Neuronal stem cell (in vitro differentiated cells): ENCODE results near the gene PRDX6.

ENCODE experiments used
- DNase-seq: peaks from one replicate; pipeline ENCODE4 v3.0.0-alpha.2; 2013; ENCODE audit warnings: low spot score
- H2AFZ ChIP-seq: one replicate; pipeline ENCODE4 v1.6.1; 2013; ENCODE audit warnings: mild to moderate bottlenecking, low read length, inconsistent platforms
- H2AK5ac ChIP-seq: 2 replicates; pipeline ENCODE4 v1.6.1; 2013; ENCODE audit warnings: low read depth, mild to moderate bottlenecking, inconsistent platforms, low read length, moderate library complexity, mixed read lengths
- H2BK120ac ChIP-seq: 2 replicates; pipeline ENCODE4 v1.6.1; 2013; ENCODE audit warnings: low read depth, mild to moderate bottlenecking, inconsistent platforms, low read length, moderate library complexity, mixed read lengths
- H2BK12ac ChIP-seq: one replicate; pipeline ENCODE4 v1.6.1; 2013; ENCODE audit warnings: low read length, inconsistent platforms
- H2BK15ac ChIP-seq: 2 replicates; pipeline ENCODE4 v1.6.1; 2013; ENCODE audit warnings: mild to moderate bottlenecking, low read length, inconsistent platforms, mixed read lengths
- H2BK5ac ChIP-seq: one replicate; pipeline ENCODE4 v1.6.1; 2013; ENCODE audit warnings: inconsistent platforms, mild to moderate bottlenecking, low read length, moderate library complexity
- H3K14ac ChIP-seq: one replicate; pipeline ENCODE4 v1.6.1; 2013; ENCODE audit warnings: low read length, inconsistent platforms
- H3K18ac ChIP-seq: 2 replicates; pipeline ENCODE4 v1.6.1; 2013; ENCODE audit warnings: low read length, inconsistent platforms
- H3K23ac ChIP-seq: 2 replicates; pipeline ENCODE4 v1.6.1; 2013; ENCODE audit warnings: low read depth, mild to moderate bottlenecking, mixed read lengths, low read length, inconsistent platforms; ENCODE audit not compliant: poor library complexity
- H3K27ac ChIP-seq: replicated peaks from 3 replicates; pipeline ENCODE4 v1.5.1; 2013; ENCODE audit warnings: low read length, inconsistent platforms
- H3K27me3 ChIP-seq, 3 experiments: 2 replicates each; pipeline ENCODE4 v1.6.1; 2013; ENCODE audit warnings: low read length in 3 of 3, mild to moderate bottlenecking in 2 of 3, inconsistent platforms in 1 of 3, low read depth in 1 of 3, mixed read lengths in 1 of 3, moderate library complexity in 1 of 3; ENCODE audit not compliant: control insufficient read depth in 3 of 3, insufficient read depth in 3 of 3
- H3K36me3 ChIP-seq, 2 donors: replicated peaks in 1 of 2; 2 replicates each; pipeline ENCODE4 v1.6.1; 2013; ENCODE audit warnings: low read length in 2 of 2; ENCODE audit not compliant: control insufficient read depth in 2 of 2, insufficient read depth in 2 of 2
- H3K4ac ChIP-seq: 2 replicates; pipeline ENCODE4 v1.6.1; 2013; ENCODE audit warnings: inconsistent platforms, mild to moderate bottlenecking, low read length, moderate library complexity
- H3K4me1 ChIP-seq, 2 donors: 1 replicate in 1 of 2; 2 replicates in 1 of 2; pipeline ENCODE4 v1.6.1; 2013; ENCODE audit warnings: low read length in 2 of 2, low read depth in 1 of 2; ENCODE audit not compliant: control insufficient read depth in 2 of 2, insufficient read depth in 1 of 2
- H3K4me2 ChIP-seq: one replicate; pipeline ENCODE4 v1.6.1; 2013; ENCODE audit warnings: mild to moderate bottlenecking, low read length, inconsistent platforms; ENCODE audit not compliant: insufficient read depth, poor library complexity, severe bottlenecking
- H3K4me3 ChIP-seq, 2 donors: 2 replicates each; pipeline ENCODE4 v1.5.1; 2013; ENCODE audit warnings: low read length in 2 of 2, mild to moderate bottlenecking in 2 of 2, inconsistent platforms in 1 of 2, moderate library complexity in 1 of 2
- H3K79me1 ChIP-seq: one replicate; pipeline ENCODE4 v1.6.1; 2013; ENCODE audit warnings: low read depth, mild to moderate bottlenecking, inconsistent platforms, low read length, moderate library complexity
- H3K9ac ChIP-seq: one replicate; pipeline ENCODE4 v1.6.1; 2013; ENCODE audit warnings: mild to moderate bottlenecking, low read depth, low read length, inconsistent platforms; ENCODE audit not compliant: poor library complexity
- H3K9me3 ChIP-seq, 2 donors: replicated peaks in 1 of 2; 2 replicates each; pipeline versions ENCODE3 to v1.6.1; 2013; ENCODE audit warnings: low read length in 2 of 2, mild to moderate bottlenecking in 2 of 2, inconsistent platforms in 1 of 2, low read depth in 1 of 2, mixed read lengths in 1 of 2, moderate library complexity in 1 of 2; ENCODE audit not compliant: control insufficient read depth in 2 of 2, insufficient read depth in 1 of 2
- H4K8ac ChIP-seq: one replicate; pipeline ENCODE4 v1.6.1; 2013; ENCODE audit warnings: low read depth, mild to moderate bottlenecking, inconsistent platforms, low read length, moderate library complexity
- H4K91ac ChIP-seq: one replicate; pipeline ENCODE4 v1.6.1; 2013; ENCODE audit warnings: low read length, low read depth, mild to moderate bottlenecking, inconsistent platforms; ENCODE audit not compliant: poor library complexity
- WGBS, 2 donors: extraction: QIAGEN DNeasy Blood & Tissue Kit; methylation state at CpG; one replicate each; pipeline ENCODE4 v1.1.7; 2013; ENCODE audit warnings: missing lambda C conversion rate in 2 of 2, mixed read lengths in 1 of 2; ENCODE audit not compliant: insufficient read length in 2 of 2, insufficient replicate concordance in 1 of 2; ENCODE audit errors: extremely low coverage in 2 of 2; 5-methylcytosine and 5-hydroxymethylcytosine counted together

Gene PRDX6

GRCh38 chr1:173431304-173432045, 45.7 kb upstream of the PRDX6 start:
- Histone ChIP-seq H3K9ac (no peak overlapping the region), H4K91ac (no peak overlapping the region), H3K4me3 (no peak overlapping the region), H2AFZ (peak overlapping the region; percentile 85), H3K4me1 (peaks cover 6 to 13% of the 10 kb centered on the region in 2 donors), H3K14ac (no peak overlapping the region), H3K9me3 (no peaks in the 10 kb centered on the region), H3K23ac (no peak overlapping the region), H3K4ac (no peak overlapping the region), H4K8ac (no peak overlapping the region), H3K4me2 (no peak overlapping the region), H2BK12ac (no peak overlapping the region), H3K18ac (no peak overlapping the region), H2BK15ac (no peak overlapping the region), H2AK5ac (no peak overlapping the region), H3K27ac (no peak overlapping the region), H3K27me3 (no peaks in the 10 kb centered on the region), H3K79me1 (no peaks in the 10 kb centered on the region), H2BK120ac (no peak overlapping the region), H2BK5ac (no peak overlapping the region), H3K36me3 (no peaks in the 10 kb centered on the region)
- peak; percentile 93 for DNase-seq
- no CpG with 5 or more reads among the region's 6 CpGs for WGBS, 2 donors

- no peaks in the 10 kb centered on the region for H3K79me1 ChIP-seq
- no peak overlapping the region for H3K23ac ChIP-seq
- H2BK15ac ChIP-seq, result no peak overlapping the region
- no peak overlapping the region for H2AK5ac ChIP-seq
- H3K18ac ChIP-seq, result no peak overlapping the region
- H4K91ac ChIP-seq, result no peak overlapping the region
- H3K4me2 ChIP-seq, result no peak overlapping the region
- H2BK120ac ChIP-seq, result no peak overlapping the region
- H4K8ac ChIP-seq, result no peak overlapping the region
- no peak overlapping the region for H3K14ac ChIP-seq
- H3K4me3 ChIP-seq, result no peak overlapping the region
- no peak overlapping the region for H3K9ac ChIP-seq
- H3K9me3 ChIP-seq, result no peaks in the 10 kb centered on the region
- H3K4me1 ChIP-seq, result peaks cover 6 to 13% of the 10 kb centered on the region in 2 donors
- H2BK12ac ChIP-seq, result no peak overlapping the region
- no peak overlapping the region for H3K4ac ChIP-seq
- H2AFZ ChIP-seq, result no peak overlapping the region
- no peak for DNase-seq
- H3K27me3 ChIP-seq, result no peaks in the 10 kb centered on the region
- WGBS, 2 donors, result no CpG with 5 or more reads among the region's 2 CpGs
- no peaks in the 10 kb centered on the region for H3K36me3 ChIP-seq
- H2BK5ac ChIP-seq, result no peak overlapping the region
- H3K27ac ChIP-seq, result no peak overlapping the region
Observed at GRCh38 chr1:173432331-173432730, 44.8 kb upstream of the PRDX6 start.

- no peak overlapping the region for H3K4ac ChIP-seq
- H4K91ac ChIP-seq, result no peak overlapping the region
- no peak overlapping the region for H2BK12ac ChIP-seq
- H3K79me1 ChIP-seq, result no peaks in the 10 kb centered on the region
- H3K23ac ChIP-seq, result no peak overlapping the region
- H2BK15ac ChIP-seq, result no peak overlapping the region
- H3K4me2 ChIP-seq, result no peak overlapping the region
- no peak overlapping the region for H3K18ac ChIP-seq
- H2BK120ac ChIP-seq, result no peak overlapping the region
- H3K9ac ChIP-seq, result no peak overlapping the region
- no peak overlapping the region for H3K4me3 ChIP-seq
- WGBS, 2 donors, result no CpG with 5 or more reads among the region's 2 CpGs
- no peak overlapping the region for H3K27ac ChIP-seq
- DNase-seq, result no peak
- no peak overlapping the region for H2AFZ ChIP-seq
- no peak overlapping the region for H3K14ac ChIP-seq
- no peaks in the 10 kb centered on the region for H3K27me3 ChIP-seq
- peaks cover 6 to 13% of the 10 kb centered on the region in 2 donors for H3K4me1 ChIP-seq
- H4K8ac ChIP-seq, result no peak overlapping the region
- no peaks in the 10 kb centered on the region for H3K36me3 ChIP-seq
- no peaks in the 10 kb centered on the region for H3K9me3 ChIP-seq
- no peak overlapping the region for H2BK5ac ChIP-seq
- H2AK5ac ChIP-seq, result no peak overlapping the region
Observed at GRCh38 chr1:173433751-173434326, 43.3 kb upstream of the PRDX6 start.

- Histone ChIP-seq H2BK120ac (no peak overlapping the region), H2BK12ac (no peak overlapping the region), H3K14ac (no peak overlapping the region), H2BK15ac (no peak overlapping the region), H3K4ac (no peak overlapping the region), H2BK5ac (no peak overlapping the region), H3K4me1 (no peaks in the 10 kb centered on the region), H3K9ac (no peak overlapping the region), H3K27ac (no peak overlapping the region), H3K4me2 (no peak overlapping the region), H3K79me1 (no peaks in the 10 kb centered on the region), H3K23ac (no peak overlapping the region), H3K4me3 (no peak overlapping the region), H4K8ac (no peak overlapping the region), H4K91ac (no peak overlapping the region), H3K18ac (no peak overlapping the region), H2AFZ (no peak overlapping the region), H3K27me3 (no peaks in the 10 kb centered on the region), H3K36me3 (no peaks in the 10 kb centered on the region), H2AK5ac (no peak overlapping the region), H3K9me3 (no peaks in the 10 kb centered on the region)
- no peak for DNase-seq
- no CpG with 5 or more reads among the region's 5 CpGs for WGBS, 2 donors
Observed at GRCh38 chr1:173436841-173437428, 40.2 kb upstream of the PRDX6 start.
